Measurements from ENCODE around the gene CARS1. TPM values are rescaled to one million over a fixed set of nuclear protein-coding genes. Genes with fewer than 3 reads are reported as not detected.

The CARS1 gene
- total RNA-seq, 1 experiment from 2014 or later, result 57.2 TPM

- no peak for DNase-seq (ENCODE audit: low spot score)
Observed at GRCh38 chr11:2960139-2960538, 97.1 kb downstream of the CARS1 start.

- DNase-seq (ENCODE audit: low spot score), result no peak
Observed at GRCh38 chr11:2958251-2958650, 99.0 kb downstream of the CARS1 start.

GRCh38 chr11:2955906-2956476 is 101.2 kb downstream of the CARS1 start:
- no peak for DNase-seq (ENCODE audit: low spot score)

- peak; percentile 58 for DNase-seq (ENCODE audit: low spot score)
Observed at GRCh38 chr11:2954263-2954662, 103.0 kb downstream of the CARS1 start.

- DNase-seq (ENCODE audit: low spot score), result no peak
Observed at GRCh38 chr11:2952290-2952689, 104.9 kb downstream of the CARS1 start.

- peak; percentile 87 for DNase-seq (ENCODE audit: low spot score)
Observed at GRCh38 chr11:2951231-2952110, 105.8 kb downstream of the CARS1 start.

Other genes with a start within 250 kb of the CARS1 start
- gene CDKN1C, start 171.6 kb downstream of the CARS1 start, total RNA-seq (2014; rRNA removed; shearing (Covaris generic)), result 32.5 and 40.5 TPM in 2 replicates
- 30.8 and 34.4 TPM in 2 replicates for gene PHLDA2, start 128.0 kb downstream of the CARS1 start, total RNA-seq (2014; rRNA removed; shearing (Covaris generic))
- 149 and 162 TPM in 2 replicates for gene NAP1L4, start 65.1 kb downstream of the CARS1 start, total RNA-seq (2014; rRNA removed; shearing (Covaris generic))
- 18.1 and 18.5 TPM in 2 replicates for gene OSBPL5, start 107.9 kb upstream of the CARS1 start, total RNA-seq (2014; rRNA removed; shearing (Covaris generic))
- not detected in 2 replicates for gene MRGPRG, start 161.4 kb upstream of the CARS1 start, total RNA-seq (2014; rRNA removed; shearing (Covaris generic))
- gene MRGPRE, start 175.0 kb upstream of the CARS1 start, total RNA-seq (2014; rRNA removed; shearing (Covaris generic)), result not detected in 2 replicates